Stimulated activated CD4-positive, alpha-beta T cell treated with anti-CD3 and anti-CD28 coated beads, Interleukin-15, amount 100 ng/mL, for 48 hours (primary cell): ENCODE data around the gene MAP3K5.

Experiments used
- DNase-seq, 2 donors: peaks; one replicate each; pipeline ENCODE4 v3.0.0-alpha.2; 2020; ENCODE audit warnings: low read depth in 2 of 2

The MAP3K5 gene

DNA sequence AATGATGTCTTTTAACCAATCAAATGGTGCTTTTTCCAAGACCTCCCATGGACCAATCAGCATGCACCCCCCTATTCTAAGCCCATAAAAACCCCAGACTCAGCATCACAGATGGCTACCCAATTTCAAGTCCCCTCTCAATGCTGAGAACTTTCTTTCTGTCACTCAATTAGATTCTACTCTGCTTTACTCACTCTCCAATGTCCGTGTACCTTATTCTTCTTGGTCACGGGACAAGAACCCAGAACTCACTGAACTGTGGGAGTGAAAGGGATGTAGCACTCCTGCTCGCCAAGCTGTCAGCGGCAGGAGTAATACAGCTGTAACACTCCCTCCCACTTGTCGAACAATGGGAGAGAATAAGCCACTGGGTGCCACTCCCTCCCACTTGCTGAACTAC lies 221.2 kb downstream of the MAP3K5 start:
- no peak for DNase-seq

- no peak for DNase-seq
Observed at GRCh38 chr6:136568129-136568528, 224.1 kb downstream of the MAP3K5 start.

DNA sequence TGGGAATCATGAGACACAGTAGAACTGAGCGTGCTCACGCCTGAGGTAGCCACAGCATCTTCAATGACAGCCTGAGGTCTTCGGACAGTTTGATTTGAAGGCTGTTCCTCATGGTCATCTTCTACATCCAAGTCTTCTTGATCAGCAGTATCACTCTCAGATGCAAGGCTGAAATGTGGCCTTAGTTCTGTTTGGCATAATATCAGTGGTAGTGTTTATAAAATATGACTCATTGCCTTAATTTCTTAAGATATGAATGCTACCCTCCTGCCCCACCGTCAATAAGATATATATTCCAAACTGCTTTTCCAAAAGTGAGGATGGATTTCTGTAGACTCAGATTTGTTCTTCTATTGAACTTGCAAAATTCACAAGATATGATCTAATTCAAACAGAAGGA lies 224.6 kb downstream of the MAP3K5 start:
- DNase-seq, result no peak

GRCh38 chr6:136566851-136567250 lies 225.4 kb downstream of the MAP3K5 start:
- DNase-seq, result no peak

GRCh38 chr6:136566007-136566487 lies 226.2 kb downstream of the MAP3K5 start:
- DNase-seq, result no peak

DNA sequence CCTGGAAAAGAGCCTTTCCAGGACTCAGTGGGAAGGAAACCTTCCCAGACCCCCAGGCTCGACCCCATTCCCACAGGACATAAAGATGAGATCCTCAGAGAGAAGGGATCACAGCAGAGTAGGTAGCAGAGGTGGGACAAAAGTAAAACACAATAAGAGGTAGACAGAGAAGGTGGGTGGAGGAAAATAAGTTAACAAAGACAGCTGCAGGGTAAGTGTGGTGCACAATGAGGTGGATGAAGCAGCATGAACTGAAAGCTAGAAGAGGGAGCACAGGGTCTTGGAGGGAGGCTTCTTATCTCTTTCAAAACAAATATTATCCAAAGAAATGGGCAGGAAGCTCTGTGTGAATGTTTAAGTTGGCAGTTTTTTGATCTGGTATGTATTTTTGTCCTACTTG lies 228.1 kb downstream of the MAP3K5 start:
- no peak for DNase-seq

- DNase-seq, result no peak
Observed at GRCh38 chr6:136563386-136564152, 228.7 kb downstream of the MAP3K5 start.

DNA sequence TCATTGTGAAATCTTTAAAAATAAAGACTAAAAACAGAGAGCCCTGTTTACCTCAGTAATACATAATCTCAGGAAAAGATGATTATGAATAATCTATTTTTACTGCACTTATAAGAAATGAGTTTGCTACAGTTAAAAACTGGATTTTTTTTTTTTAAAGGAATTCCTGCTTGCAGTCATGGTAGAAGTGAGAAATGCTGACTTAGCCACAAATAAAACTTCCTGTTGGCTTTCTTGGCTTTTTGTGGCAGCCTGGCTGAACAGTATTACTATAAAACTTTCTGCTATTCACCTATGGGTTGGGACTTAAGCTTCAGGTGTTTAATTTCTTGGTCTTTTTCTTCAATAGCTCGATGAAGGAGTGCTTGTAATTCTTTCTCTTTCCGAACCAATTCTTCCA lies 230.1 kb downstream of the MAP3K5 start:
- DNase-seq, result no peak

GRCh38 chr6:136553166-136553787 lies 239.0 kb downstream of the MAP3K5 start:
- DNase-seq, result no peak

DNA sequence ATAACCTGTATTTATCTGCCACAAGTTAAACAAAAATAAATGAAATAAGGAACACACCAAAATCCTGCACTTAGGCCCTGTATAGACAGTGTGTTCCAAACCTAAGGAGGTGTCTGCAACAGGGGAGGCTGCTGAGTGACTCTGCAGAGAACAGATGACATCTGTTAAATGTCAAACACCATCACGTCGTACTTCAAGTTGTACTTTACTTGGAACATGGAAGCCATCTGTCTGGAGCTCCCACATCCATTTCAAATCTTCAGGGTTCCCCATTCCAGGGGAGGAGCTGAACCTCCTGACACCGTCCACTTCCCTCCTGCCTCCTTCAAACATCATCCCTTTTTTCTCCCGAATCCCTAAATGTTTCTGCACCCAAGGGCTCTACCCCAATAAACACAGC lies 240.2 kb downstream of the MAP3K5 start:
- no peak for DNase-seq

- DNase-seq, result no peak
Observed at GRCh38 chr6:136551103-136551502, 241.2 kb downstream of the MAP3K5 start.

DNA sequence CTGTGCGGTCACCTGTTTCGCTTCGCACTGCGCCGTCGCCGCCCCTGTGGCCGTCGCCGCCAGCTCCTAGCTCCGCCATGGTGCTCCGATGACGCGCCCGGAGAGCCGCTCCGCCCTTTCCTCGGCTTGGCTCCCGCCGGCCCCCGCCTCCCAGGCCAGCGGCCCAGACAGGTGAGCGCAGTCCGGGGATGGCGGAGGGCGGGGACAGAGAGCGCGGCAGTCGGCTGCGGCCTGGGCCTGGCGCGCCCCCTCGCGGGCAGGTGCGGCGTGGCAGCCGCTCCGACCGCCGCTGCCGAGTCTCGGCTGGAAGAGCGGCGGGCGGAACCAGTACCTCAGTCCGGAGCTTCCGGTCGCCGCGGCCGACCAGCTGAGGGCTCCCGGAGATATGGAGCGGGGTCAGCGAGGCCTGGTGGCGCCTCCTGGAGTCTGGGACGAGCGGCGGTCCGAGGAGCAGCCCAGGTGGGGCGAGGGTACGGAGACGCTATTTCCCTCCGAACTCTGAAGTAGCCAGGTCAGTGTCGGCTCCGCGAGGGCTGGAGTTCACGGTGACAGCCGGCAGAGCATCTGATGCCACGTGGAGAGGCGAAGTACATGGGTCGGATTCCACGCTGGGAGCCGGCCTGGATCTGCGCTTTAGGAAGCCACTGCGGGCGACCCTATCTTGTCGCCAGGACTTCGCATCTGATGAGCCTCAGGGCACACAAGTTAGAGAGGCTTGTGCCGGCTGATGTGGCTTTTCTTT lies 241.8 kb downstream of the MAP3K5 start, which contains the start of gene MAP7:
TSS of gene MAP7 (minus strand) at position 93 of the 742 bp plus-strand sequence. CDS start at position 79, 14 bp downstream.
- peak; percentile 35 to 59 for DNase-seq

- no peak for DNase-seq
Observed at GRCh38 chr6:136550045-136550329, 242.3 kb downstream of the MAP3K5 start.

DNA sequence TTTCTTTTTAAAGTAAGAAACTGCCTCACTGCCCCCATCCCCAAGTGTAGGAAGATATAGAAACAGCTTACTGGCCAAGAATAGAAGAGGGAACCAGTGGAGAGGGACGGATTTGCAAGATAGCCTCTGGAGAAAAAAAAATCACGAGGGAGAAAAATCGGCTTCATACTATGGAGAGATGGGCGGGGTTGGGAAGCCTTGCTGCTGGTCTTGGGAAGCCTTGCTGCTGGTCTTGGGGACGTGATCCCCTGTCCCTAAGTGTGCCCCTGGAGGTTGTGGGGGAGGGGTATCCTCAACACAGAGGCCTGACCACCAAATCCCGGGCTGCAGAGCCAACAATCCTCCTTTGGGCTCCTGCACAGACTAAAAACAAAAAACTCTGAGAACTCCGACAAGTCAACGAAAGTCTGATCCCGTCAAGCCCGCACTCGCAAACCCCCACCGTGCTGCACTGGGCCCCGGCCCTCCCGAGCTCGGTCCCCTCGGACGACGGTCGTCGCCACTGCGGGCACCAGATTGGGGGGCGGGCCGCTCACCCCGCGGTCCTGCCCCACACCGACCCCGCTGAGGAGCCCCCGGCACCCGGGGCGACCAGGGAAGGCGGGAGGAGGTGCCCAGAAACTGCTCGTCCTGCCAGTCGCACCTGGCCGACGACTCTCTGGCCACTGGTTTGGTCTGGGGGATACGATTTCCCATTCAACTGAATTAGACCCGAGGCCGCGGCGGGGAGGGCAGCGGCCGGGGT lies 242.8 kb downstream of the MAP3K5 start:
- DNase-seq, result no peak

- no peak for DNase-seq
Observed at GRCh38 chr6:136548582-136549299, 243.5 kb downstream of the MAP3K5 start.

GRCh38 chr6:136547871-136548270 lies 244.4 kb downstream of the MAP3K5 start:
- DNase-seq, result no peak

- DNase-seq, result no peak
Observed at GRCh38 chr6:136547336-136547735, 244.9 kb downstream of the MAP3K5 start.

GRCh38 chr6:136546331-136546730 lies 245.9 kb downstream of the MAP3K5 start:
- DNase-seq, result no peak

- DNase-seq, result no peak
Observed at GRCh38 chr6:136544326-136544725, 248.0 kb downstream of the MAP3K5 start.

- no peak for DNase-seq
Observed at GRCh38 chr6:136541395-136541794, 250.9 kb downstream of the MAP3K5 start.

DNA sequence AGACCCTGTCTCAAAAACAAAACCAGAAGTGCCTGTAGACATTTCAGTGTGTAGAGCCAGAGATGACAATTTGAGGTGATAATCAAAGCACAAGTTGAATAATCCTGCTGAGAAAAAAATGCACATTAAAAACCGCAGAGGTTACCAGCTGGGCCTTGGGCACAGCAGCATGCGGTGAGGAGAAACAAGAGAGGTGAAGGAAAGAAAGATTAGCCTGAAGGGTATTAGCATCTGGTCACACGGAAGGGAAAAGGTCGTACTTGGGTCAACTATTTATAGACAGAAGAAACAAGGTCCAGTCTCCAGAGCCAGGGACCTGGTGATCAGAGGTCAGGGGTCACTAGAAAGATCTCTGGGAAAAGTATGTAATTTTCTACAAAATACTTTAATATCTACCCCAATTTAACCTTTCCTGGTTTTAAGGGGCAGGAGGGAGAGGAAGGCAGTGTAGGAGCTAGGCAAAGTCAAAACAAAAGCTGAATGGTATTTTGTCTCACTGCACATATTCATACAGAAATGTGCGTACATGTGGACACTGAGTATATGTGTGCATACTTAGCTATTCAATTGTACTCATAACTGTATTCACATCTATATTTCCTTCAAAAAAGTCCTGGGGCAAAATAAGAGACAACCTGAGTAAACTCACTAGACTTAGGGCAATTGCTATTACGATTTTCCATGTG lies 252.2 kb downstream of the MAP3K5 start:
- no peak for DNase-seq
